Keratinocyte (primary cell): ENCODE data around the gene LAYN. TPM values are rescaled to one million over a fixed set of nuclear protein-coding genes. Genes with fewer than 3 reads are reported as not detected.

ENCODE experiments used
- DNase-seq: peaks from one replicate; pipeline ENCODE4 v3.0.0-alpha.2; 2011; ENCODE audit warnings: low read depth, missing footprints, low spot score
- FAIRE-seq: peaks from 2 replicates; lab custom pipeline; 2011; peaks lifted over from hg19 to GRCh38; lab: Jason Lieb, UNC
- H2AFZ ChIP-seq: 2 replicates; pipeline ENCODE4 v1.6.0; 2012; ENCODE audit warnings: low read length, control low read depth, inconsistent platforms; ENCODE audit not compliant: control insufficient read depth
- H3K27ac ChIP-seq: 2 replicates; pipeline ENCODE4 v1.5.1; 2011; ENCODE audit warnings: low read length; ENCODE audit not compliant: control insufficient read depth, insufficient read depth
- H3K27me3 ChIP-seq: 3 replicates; pipeline ENCODE4 v1.6.0; 2011; ENCODE audit warnings: low read length; ENCODE audit not compliant: control insufficient read depth, insufficient read depth; ENCODE audit errors: extremely low read depth
- H3K36me3 ChIP-seq, 2 experiments: 2 replicates in 1 of 2; 3 replicates in 1 of 2; pipeline ENCODE4 v1.5.1; 2011; ENCODE audit warnings: low read length in 2 of 2, mild to moderate bottlenecking in 1 of 2; ENCODE audit not compliant: control insufficient read depth in 2 of 2, insufficient read depth in 2 of 2; ENCODE audit errors: extremely low read depth in 1 of 2
- H3K4me1 ChIP-seq: 3 replicates; pipeline ENCODE4 v1.5.1; 2011; ENCODE audit warnings: low read length; ENCODE audit not compliant: control insufficient read depth, insufficient read depth; ENCODE audit errors: extremely low read depth
- H3K4me2 ChIP-seq: 3 replicates; pipeline ENCODE4 v1.6.0; 2011; ENCODE audit warnings: low read depth, low read length; ENCODE audit not compliant: control insufficient read depth, insufficient read depth; ENCODE audit errors: extremely low read depth
- H3K4me3 ChIP-seq, 3 experiments: fragments of 200-600 bp in 1 of 3; sonication (generic) in 1 of 3; 2 replicates in 2 of 3; 3 replicates in 1 of 3; pipeline ENCODE4 v1.5.1; 2011 to 2016; ENCODE audit warnings: low read length in 3 of 3, mild to moderate bottlenecking in 3 of 3, control low read depth in 2 of 3, inconsistent platforms in 1 of 3, low read depth in 1 of 3, mixed read lengths in 1 of 3, mixed run types in 1 of 3, moderate library complexity in 1 of 3; ENCODE audit not compliant: control insufficient read depth in 2 of 3, insufficient read depth in 2 of 3; ENCODE audit errors: extremely low read depth in 1 of 3
- H3K79me2 ChIP-seq: 2 replicates; pipeline ENCODE4 v1.6.0; 2012; ENCODE audit warnings: low read length; ENCODE audit not compliant: control insufficient read depth, insufficient read depth
- H3K9ac ChIP-seq: 3 replicates; pipeline ENCODE4 v1.6.0; 2011; ENCODE audit warnings: low read length; ENCODE audit not compliant: control insufficient read depth, insufficient read depth; ENCODE audit errors: extremely low read depth
- H3K9me1 ChIP-seq: 3 replicates; pipeline ENCODE4 v1.6.0; 2011; ENCODE audit warnings: low read length; ENCODE audit not compliant: control insufficient read depth, insufficient read depth; ENCODE audit errors: extremely low read depth
- H3K9me3 ChIP-seq: 2 replicates; pipeline ENCODE4 v1.5.1; 2012; ENCODE audit warnings: low read depth, low read length; ENCODE audit not compliant: control insufficient read depth
- H4K20me1 ChIP-seq: 3 replicates; pipeline ENCODE4 v1.6.0; 2011; ENCODE audit warnings: low read length; ENCODE audit not compliant: control insufficient read depth, insufficient read depth; ENCODE audit errors: extremely low read depth
- CTCF ChIP-seq, 3 experiments: IDR thresholded peaks in 1 of 3; conservative IDR thresholded peaks in 1 of 3; optimal IDR thresholded peaks in 1 of 3; 2 replicates in 2 of 3; 3 replicates in 1 of 3; pipeline versions ENCODE3 to v1.5.1; 2011; ENCODE audit warnings: low read length in 3 of 3, mild to moderate bottlenecking in 3 of 3, moderate library complexity in 2 of 3, control low read depth in 1 of 3, inconsistent platforms in 1 of 3; ENCODE audit not compliant: insufficient read depth in 2 of 3; ENCODE audit errors: extremely low read depth in 1 of 3
- EZH2 ChIP-seq: IDR thresholded peaks from one replicate; pipeline ENCODE4 v1.6.1; 2012; ENCODE audit warnings: inconsistent platforms, mild to moderate bottlenecking, low read length, moderate library complexity
- dilution Hi-C: fragments of 300-500 bp; cut with MboI; formaldehyde crosslinking; loops from one replicate; pipeline ENCODE4 v1.7.0; 2020; ENCODE audit warnings: low sequenced_read_pairs; ENCODE audit not compliant: extremely low pct_ligation_motif_present
- polyA plus RNA-seq, 5 experiments: library from polyadenylated mRNA; depleted of rRNA in 3 of 5; stranded (reverse) in 3 of 5; stranded (forward) in 1 of 5; unstranded in 1 of 5; fragments of >200 nt; gene quantifications; 1 replicate in 1 of 5; 2 replicates in 3 of 5; 3 replicates in 1 of 5; pipeline versions ENCODE4 v1.2.1 to v1.2.3, GENCODE V29; 2011 to 2012; ENCODE audit warnings: missing spikeins in 2 of 5, low read depth in 1 of 5, low replicate concordance in 1 of 5

The LAYN gene
- polyA plus RNA-seq, 1 donor (not counting 4 experiments of a cell fraction or from before 2014, with no cell fraction given), result 1.1 TPM

DNA sequence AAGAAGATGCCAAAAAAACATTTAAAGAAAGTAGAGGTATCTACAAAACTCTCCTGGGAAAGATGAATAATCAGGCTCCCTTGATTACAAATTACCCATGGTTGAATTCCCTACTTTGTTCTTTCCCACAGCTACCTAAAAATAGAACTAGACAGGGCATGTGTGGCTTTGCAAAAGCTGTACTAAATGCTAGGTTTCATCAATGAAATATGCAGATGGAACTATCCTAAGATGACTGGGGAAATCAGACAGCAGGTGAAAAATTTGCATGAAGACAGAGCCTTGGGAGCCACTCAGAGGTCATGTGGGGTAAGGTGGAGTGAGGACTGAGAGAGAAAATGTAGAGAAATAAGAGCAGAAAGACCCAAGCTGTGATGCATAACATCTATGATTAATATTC lies 14.7 kb downstream of the LAYN start:
- Histone ChIP-seq H3K9me3 (peaks cover 5% of the 10 kb centered on the region), H3K36me3 (no peaks in the 10 kb centered on the region), H3K9ac (peak overlapping the region; percentile 63), H2AFZ (no peak overlapping the region), H3K4me2 (peak overlapping the region; percentile 82), H3K4me1 (peaks cover 25% of the 10 kb centered on the region), H3K4me3 (peak overlapping the region in 1 of 3 experiments; percentile 6), H3K27me3 (no peaks in the 10 kb centered on the region), H4K20me1 (no peaks in the 10 kb centered on the region), H3K9me1 (no peaks in the 10 kb centered on the region), H3K27ac (peak overlapping the region; percentile 94), H3K79me2 (no peaks in the 10 kb centered on the region)
- DNase-seq (no peak), FAIRE-seq (peak; percentile 82)
- TF ChIP-seq CTCF (optimal IDR thresholded peaks at IDR 0.05 in 1 of 3, IDR thresholded peaks at IDR 0.05 in 1 of 3, conservative IDR thresholded peaks at IDR 0.05 in 1 of 3; ENCODE audit: extremely low read depth in 1 of 3, insufficient read depth in 2 of 3, low read length in 3 of 3) (peak in 1 of 3 experiments; percentile 27), EZH2 (no peak)
- dilution Hi-C loops, result no loop called here

DNA sequence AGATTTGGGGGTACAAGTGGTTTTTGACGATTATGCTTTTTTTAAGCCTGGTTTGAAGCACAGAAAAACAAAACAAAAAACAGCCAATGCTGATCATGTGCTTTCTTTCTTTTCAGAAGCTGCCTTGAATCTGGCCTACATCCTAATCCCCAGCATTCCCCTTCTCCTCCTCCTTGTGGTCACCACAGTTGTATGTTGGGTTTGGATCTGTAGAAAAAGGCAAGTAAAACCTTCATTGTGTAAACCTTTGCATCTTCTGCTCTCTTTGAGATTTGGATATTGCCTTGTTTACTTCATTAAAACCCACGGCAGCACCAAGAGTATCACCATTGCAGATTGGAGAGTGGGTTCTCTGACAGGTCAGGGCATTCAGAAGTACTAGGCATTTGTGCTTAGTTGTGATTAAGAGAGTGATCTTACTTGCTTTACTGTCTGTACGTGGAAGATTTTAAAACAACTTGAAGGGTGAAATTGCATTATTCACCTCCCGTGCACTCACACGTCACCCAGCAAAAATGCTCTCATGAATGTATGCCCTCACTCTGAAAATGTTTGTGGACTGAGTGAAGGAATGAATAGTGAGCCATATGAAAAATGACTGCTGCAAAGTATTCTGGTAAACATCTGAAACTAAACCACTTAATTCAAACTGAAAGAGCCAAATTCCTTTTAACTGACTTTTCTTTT lies 17.0 kb downstream of the LAYN start:
- Histone ChIP-seq H3K4me1 (peaks cover 37% of the 10 kb centered on the region), H4K20me1 (no peaks in the 10 kb centered on the region), H3K9me1 (no peaks in the 10 kb centered on the region), H3K27ac (peak overlapping the region; percentile 0), H3K27me3 (no peaks in the 10 kb centered on the region), H3K4me2 (no peak overlapping the region), H3K9ac (no peak overlapping the region), H3K4me3 (no peak overlapping the region), H2AFZ (no peak overlapping the region), H3K36me3 (no peaks in the 10 kb centered on the region), H3K9me3 (peaks cover 5% of the 10 kb centered on the region), H3K79me2 (no peaks in the 10 kb centered on the region)
- no peak for DNase-seq
- TF ChIP-seq CTCF (optimal IDR thresholded peaks at IDR 0.05 in 1 of 3, IDR thresholded peaks at IDR 0.05 in 1 of 3, conservative IDR thresholded peaks at IDR 0.05 in 1 of 3; ENCODE audit: extremely low read depth in 1 of 3, insufficient read depth in 2 of 3, low read length in 3 of 3) (no peak), EZH2 (no peak)
- dilution Hi-C loops, result no loop called here
- FAIRE-seq, result no peak
